Amniotic epithelial cell (primary cell): ENCODE data around the gene ADIPOR2.

Experiments
- DNase-seq: peaks from one replicate; pipeline ENCODE4 v3.0.0-alpha.2; 2010; ENCODE audit warnings: low read depth

ADIPOR2 gene

GRCh38 chr12:1799882-1800400 lies 109.1 kb downstream of the ADIPOR2 start:
- DNase-seq: no peak

- no peak for DNase-seq
Measured at GRCh38 chr12:1800401-1801302, 109.8 kb downstream of the ADIPOR2 start.

- peak; percentile 37 for DNase-seq
Measured at GRCh38 chr12:1801303-1801975, 110.6 kb downstream of the ADIPOR2 start.

GRCh38 chr12:1803736-1804135 lies 112.9 kb downstream of the ADIPOR2 start:
- DNase-seq: no peak

- peak; percentile 88 for DNase-seq
Measured at GRCh38 chr12:1804545-1805332, 113.9 kb downstream of the ADIPOR2 start.

- no peak for DNase-seq
Measured at GRCh38 chr12:1805441-1806081, 114.7 kb downstream of the ADIPOR2 start.

- peak; percentile 48 for DNase-seq
Measured at GRCh38 chr12:1806301-1807086, 115.6 kb downstream of the ADIPOR2 start.

- no peak for DNase-seq
Measured at GRCh38 chr12:1807087-1807860, 116.4 kb downstream of the ADIPOR2 start.

GRCh38 chr12:1808036-1808797 lies 117.3 kb downstream of the ADIPOR2 start:
- DNase-seq: no peak

- no peak for DNase-seq
Measured at GRCh38 chr12:1808798-1809480, 118.1 kb downstream of the ADIPOR2 start.

GRCh38 chr12:1809591-1810190 lies 118.8 kb downstream of the ADIPOR2 start:
- peak; percentile 12 for DNase-seq

GRCh38 chr12:1810201-1810930 lies 119.5 kb downstream of the ADIPOR2 start:
- DNase-seq: peak; percentile 83

- no peak for DNase-seq
Measured at GRCh38 chr12:1810931-1811280, 120.0 kb downstream of the ADIPOR2 start.

GRCh38 chr12:1811281-1811947 lies 120.5 kb downstream of the ADIPOR2 start:
- peak; percentile 56 for DNase-seq

- DNase-seq: no peak
Measured at GRCh38 chr12:1811948-1812291, 121.0 kb downstream of the ADIPOR2 start.

- peak; percentile 91 for DNase-seq
Measured at GRCh38 chr12:1812650-1813302, 121.9 kb downstream of the ADIPOR2 start.

GRCh38 chr12:1814266-1814665 lies 123.4 kb downstream of the ADIPOR2 start:
- DNase-seq: no peak
